Measurements from ENCODE around the gene DHODH. TPM values are rescaled to one million over a fixed set of nuclear protein-coding genes. Genes with fewer than 3 reads are reported as not detected.
"Not testable (repeated sequence)": the region's sequence is repeated elsewhere in the genome, so short reads cannot be mapped to it uniquely, and the experiment has no call there.

The DHODH gene
- total RNA-seq, 1 donor from 2014 or later: 7.9 TPM

- no peak for TF ChIP-seq CTCF (IDR thresholded peaks at IDR 0.05; ENCODE audit: insufficient read depth, low read length, poor library complexity, severe bottlenecking)
- DNase-seq (ENCODE audit: low read depth): no peak
- Histone ChIP-seq H3K27me3 (ENCODE audit: control insufficient read depth, insufficient read depth, low read length) (peaks cover 4% of the 10 kb centered on the region), H3K4me3 (ENCODE audit: low read depth, low read length) (no peak overlapping the region), H3K36me3 (ENCODE audit: control insufficient read depth, insufficient read depth, low read length) (no peaks in the 10 kb centered on the region)
Measured at GRCh38 chr16:72051818-72052217, 43.3 kb downstream of the DHODH start.

GRCh38 chr16:72054254-72054847 is 45.8 kb downstream of the DHODH start, which contains the start of gene HP:
TSS of gene HP (plus strand) at chr16:72054505. CDS start at chr16:72054653, 148 bp downstream.
- not testable (repeated sequence) for DNase-seq (ENCODE audit: low read depth); H3K4me3 ChIP-seq (ENCODE audit: low read depth, low read length); H3K36me3 ChIP-seq (ENCODE audit: control insufficient read depth, insufficient read depth, low read length); H3K27me3 ChIP-seq (ENCODE audit: control insufficient read depth, insufficient read depth, low read length)

GRCh38 chr16:72055911-72056310 is 47.4 kb downstream of the DHODH start:
- H3K36me3 ChIP-seq (ENCODE audit: control insufficient read depth, insufficient read depth, low read length): no peaks in the 10 kb centered on the region
- H3K27me3 ChIP-seq (ENCODE audit: control insufficient read depth, insufficient read depth, low read length): peaks cover 4% of the 10 kb centered on the region
- TF ChIP-seq CTCF (IDR thresholded peaks at IDR 0.05; ENCODE audit: insufficient read depth, low read length, poor library complexity, severe bottlenecking): no peak
- no peak for DNase-seq (ENCODE audit: low read depth)
- H3K4me3 ChIP-seq (ENCODE audit: low read depth, low read length): no peak overlapping the region

- not testable (repeated sequence) for H3K4me3 ChIP-seq (ENCODE audit: low read depth, low read length); H3K36me3 ChIP-seq (ENCODE audit: control insufficient read depth, insufficient read depth, low read length); H3K27me3 ChIP-seq (ENCODE audit: control insufficient read depth, insufficient read depth, low read length); DNase-seq (ENCODE audit: low read depth)
Measured at GRCh38 chr16:72057313-72057712, 48.8 kb downstream of the DHODH start.

- not testable (repeated sequence) for DNase-seq (ENCODE audit: low read depth); H3K36me3 ChIP-seq (ENCODE audit: control insufficient read depth, insufficient read depth, low read length); H3K4me3 ChIP-seq (ENCODE audit: low read depth, low read length); H3K27me3 ChIP-seq (ENCODE audit: control insufficient read depth, insufficient read depth, low read length)
Measured at GRCh38 chr16:72059060-72059459, 50.5 kb downstream of the DHODH start.

GRCh38 chr16:72060405-72060804 is 51.9 kb downstream of the DHODH start:
- TF ChIP-seq CTCF (IDR thresholded peaks at IDR 0.05; ENCODE audit: insufficient read depth, low read length, poor library complexity, severe bottlenecking): no peak

GRCh38 chr16:72061564-72061963 is 53.0 kb downstream of the DHODH start:
- H3K4me3 ChIP-seq (ENCODE audit: low read depth, low read length): no peak overlapping the region
- no peak for TF ChIP-seq CTCF (IDR thresholded peaks at IDR 0.05; ENCODE audit: insufficient read depth, low read length, poor library complexity, severe bottlenecking)
- no peak for DNase-seq (ENCODE audit: low read depth)
- no peaks in the 10 kb centered on the region for H3K27me3 ChIP-seq (ENCODE audit: control insufficient read depth, insufficient read depth, low read length)
- H3K36me3 ChIP-seq (ENCODE audit: control insufficient read depth, insufficient read depth, low read length): no peaks in the 10 kb centered on the region

More at GRCh38 chr16:72060405-72060804, 51.9 kb downstream of the DHODH start:
- no peak for DNase-seq (ENCODE audit: low read depth)
- H3K4me3 ChIP-seq (ENCODE audit: low read depth, low read length): no peak overlapping the region
- no peaks in the 10 kb centered on the region for H3K36me3 ChIP-seq (ENCODE audit: control insufficient read depth, insufficient read depth, low read length)
- peaks cover 4% of the 10 kb centered on the region for H3K27me3 ChIP-seq (ENCODE audit: control insufficient read depth, insufficient read depth, low read length)
